ENCODE results near the gene SLC25A31. TPM values are rescaled to one million over a fixed set of nuclear protein-coding genes. Genes with fewer than 3 reads are reported as not detected.

SLC25A31 gene
- total and polyA plus RNA-seq, 2 experiments from 2014 or later: 0.23 TPM; not detected in 1

- no peak for DNase-seq (ENCODE audit: low read depth in 1 of 2, low spot score in 1 of 2)
- no peak overlapping the region for H3K27ac ChIP-seq
- no peak for TF ChIP-seq CTCF (IDR thresholded peaks at IDR 0.05; ENCODE audit: low read depth, low read length)
- H3K4me3 ChIP-seq: no peak overlapping the region
- no peaks in the 10 kb centered on the region for H3K27me3 ChIP-seq
- no peaks in the 10 kb centered on the region for H3K9me3 ChIP-seq (ENCODE audit: low read depth)
- H3K4me1 ChIP-seq (ENCODE audit: low read depth): no peaks in the 10 kb centered on the region
- H3K36me3 ChIP-seq: no peaks in the 10 kb centered on the region
Observed at GRCh38 chr4:127737295-127737694, 7.1 kb downstream of the SLC25A31 start.

- Histone ChIP-seq H3K4me1 (ENCODE audit: low read depth) (no peaks in the 10 kb centered on the region), H3K9me3 (ENCODE audit: low read depth) (no peaks in the 10 kb centered on the region), H3K27me3 (no peaks in the 10 kb centered on the region), H3K27ac (no peak overlapping the region), H3K4me3 (no peak overlapping the region), H3K36me3 (no peaks in the 10 kb centered on the region)
- no peak for DNase-seq (ENCODE audit: low read depth in 1 of 2, low spot score in 1 of 2)
- TF ChIP-seq CTCF (IDR thresholded peaks at IDR 0.05; ENCODE audit: low read depth, low read length): no peak
Observed at GRCh38 chr4:127741247-127741646, 11.0 kb downstream of the SLC25A31 start.

GRCh38 chr4:127747883-127748282 is 17.7 kb downstream of the SLC25A31 start:
- Histone ChIP-seq H3K27me3 (no peaks in the 10 kb centered on the region), H3K4me1 (ENCODE audit: low read depth) (no peaks in the 10 kb centered on the region), H3K4me3 (no peak overlapping the region), H3K9me3 (ENCODE audit: low read depth) (no peaks in the 10 kb centered on the region), H3K36me3 (no peaks in the 10 kb centered on the region), H3K27ac (no peak overlapping the region)
- no peak for TF ChIP-seq CTCF (IDR thresholded peaks at IDR 0.05; ENCODE audit: low read depth, low read length)
- no peak for DNase-seq (ENCODE audit: low read depth in 1 of 2, low spot score in 1 of 2)

GRCh38 chr4:127748957-127749356 is 18.8 kb downstream of the SLC25A31 start:
- Histone ChIP-seq H3K27ac (no peak overlapping the region), H3K36me3 (no peaks in the 10 kb centered on the region), H3K27me3 (no peaks in the 10 kb centered on the region), H3K9me3 (ENCODE audit: low read depth) (no peaks in the 10 kb centered on the region), H3K4me1 (ENCODE audit: low read depth) (no peaks in the 10 kb centered on the region), H3K4me3 (no peak overlapping the region)
- DNase-seq (ENCODE audit: low read depth in 1 of 2, low spot score in 1 of 2): no peak
- no peak for TF ChIP-seq CTCF (IDR thresholded peaks at IDR 0.05; ENCODE audit: low read depth, low read length)

- DNase-seq (ENCODE audit: low read depth in 1 of 2, low spot score in 1 of 2): no peak
- no peak for TF ChIP-seq CTCF (IDR thresholded peaks at IDR 0.05; ENCODE audit: low read depth, low read length)
- H3K9me3 ChIP-seq (ENCODE audit: low read depth): no peaks in the 10 kb centered on the region
- H3K36me3 ChIP-seq: no peaks in the 10 kb centered on the region
- no peak overlapping the region for H3K27ac ChIP-seq
- H3K27me3 ChIP-seq: no peaks in the 10 kb centered on the region
- H3K4me1 ChIP-seq (ENCODE audit: low read depth): no peaks in the 10 kb centered on the region
- no peak overlapping the region for H3K4me3 ChIP-seq
Observed at GRCh38 chr4:127756906-127757305, 26.7 kb downstream of the SLC25A31 start.

Measured in cardiac muscle cell (in vitro differentiated cells and primary cell).